ENCODE data around the gene ULK4. TPM values are rescaled to one million over a fixed set of nuclear protein-coding genes. Genes with fewer than 3 reads are reported as not detected.

The ULK4 gene
- total RNA-seq, 1 experiment from 2014 or later: 6.3 TPM

DNA sequence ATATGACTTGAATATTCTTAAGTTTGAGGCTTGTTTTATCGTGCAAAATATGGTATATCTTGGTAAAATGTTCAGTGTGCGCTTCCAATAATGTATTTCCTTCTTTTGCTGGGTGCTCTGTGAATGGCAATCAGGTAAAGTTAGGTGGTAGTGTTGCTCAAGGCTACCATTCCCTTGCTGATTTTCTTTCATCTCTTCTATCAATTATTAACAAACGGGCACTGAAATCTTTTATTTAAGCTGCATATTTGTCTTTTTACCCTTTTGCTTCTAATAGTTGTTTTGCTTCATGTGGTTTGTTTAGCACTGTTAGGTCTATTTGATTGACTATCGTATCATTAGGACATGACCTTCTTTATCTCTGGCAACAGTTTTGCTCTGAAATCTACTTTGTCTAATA lies 520.3 kb downstream of the ULK4 start (continued):
- TF ChIP-seq, protein P1, sequence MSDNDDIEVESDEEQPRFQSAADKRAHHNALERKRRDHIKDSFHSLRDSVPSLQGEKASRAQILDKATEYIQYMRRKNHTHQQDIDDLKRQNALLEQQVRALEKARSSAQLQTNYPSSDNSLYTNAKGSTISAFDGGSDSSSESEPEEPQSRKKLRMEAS (IDR thresholded peaks at IDR 0.05): no peak
- TF ChIP-seq CBX3 (IDR thresholded peaks at IDR 0.05; ENCODE audit: low read depth) (no peak), ELF1 (IDR thresholded peaks at IDR 0.05; ENCODE audit: borderline replicate concordance, low read depth) (no peak), YY1 (IDR thresholded peaks at IDR 0.05; ENCODE audit: extremely low read depth, insufficient replicate concordance, low read depth, low read length) (no peak), TCF7L2 (IDR thresholded peaks at IDR 0.05; ENCODE audit: borderline replicate concordance, extremely low read depth, insufficient read depth, insufficient read length) (no peak), SIN3A (IDR thresholded peaks at IDR 0.05; ENCODE audit: low read depth) (no peak), ZNF274 (IDR thresholded peaks at IDR 0.05; ENCODE audit: low read depth, low read length) (no peak)

DNA sequence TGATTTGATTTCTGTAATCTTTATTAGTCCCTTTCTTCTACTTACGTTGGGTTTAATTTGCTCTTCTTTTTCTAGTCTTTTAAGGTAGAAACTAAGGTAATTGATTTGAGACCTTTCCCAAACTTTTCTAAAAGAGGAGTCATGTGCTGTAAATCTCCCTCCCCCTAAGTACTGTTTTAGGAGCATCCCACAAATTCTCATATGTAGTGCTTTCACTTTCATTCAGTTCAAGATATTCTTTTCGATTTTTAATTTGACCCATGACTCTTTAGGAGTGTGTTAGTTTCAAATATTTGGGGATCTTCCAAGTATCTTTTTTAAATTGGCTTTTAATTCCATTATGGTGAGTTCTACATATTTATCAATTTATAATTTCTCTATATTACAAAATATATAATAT lies 520.8 kb downstream of the ULK4 start:
- BruUV-seq (replicated peaks): no TSS peak
- RAD21 ChIA-PET (ENCODE audit: low non-redundant PET in 1 of 2, low total read pairs in 2 of 2, uncharacterized antibody in 2 of 2, unreplicated experiment in 2 of 2): no interaction called here
- POLR2A ChIA-PET: no interaction called here
- Histone ChIP-seq H3K4me3 (replicated peaks in 1 of 2; ENCODE audit: low read depth in 1 of 2, low read length in 2 of 2) (no peak overlapping the region), H3K9me2 (ENCODE audit: insufficient read depth) (no peaks in the 10 kb centered on the region), H3K27me3 (ENCODE audit: insufficient read depth, low read length) (no peaks in the 10 kb centered on the region), H3K9ac (ENCODE audit: low read length) (no peak overlapping the region), H3K79me2 (ENCODE audit: insufficient read depth, low read length) (no peaks in the 10 kb centered on the region), H4K20me1 (ENCODE audit: insufficient read depth) (no peaks in the 10 kb centered on the region), H3K4me1 (ENCODE audit: control insufficient read depth in 1 of 2, insufficient read depth in 2 of 2, low read length in 2 of 2) (no peaks in the 10 kb centered on the region), H3K9me3 (ENCODE audit: control insufficient read depth in 1 of 2, insufficient read depth in 1 of 2, low read depth in 1 of 2, low read length in 2 of 2) (no peaks in the 10 kb centered on the region), H3K4me2 (ENCODE audit: low read length) (no peak overlapping the region), H3K27ac (ENCODE audit: low read depth, low read length) (no peak overlapping the region), H3K36me3 (ENCODE audit: control insufficient read depth in 1 of 2, insufficient read depth in 2 of 2, low read length in 2 of 2) (no peaks in the 10 kb centered on the region), H2AFZ (ENCODE audit: low read depth, low read length, poor library complexity, severe bottlenecking) (no peak overlapping the region)
- intact Hi-C loops (cut with micrococcal nuclease): no loop called here
- TF ChIP-seq POLR2AphosphoS5 (IDR thresholded peaks at IDR 0.05; ENCODE audit: low read depth, low read length): no peak
- TF ChIP-seq, protein P2, sequence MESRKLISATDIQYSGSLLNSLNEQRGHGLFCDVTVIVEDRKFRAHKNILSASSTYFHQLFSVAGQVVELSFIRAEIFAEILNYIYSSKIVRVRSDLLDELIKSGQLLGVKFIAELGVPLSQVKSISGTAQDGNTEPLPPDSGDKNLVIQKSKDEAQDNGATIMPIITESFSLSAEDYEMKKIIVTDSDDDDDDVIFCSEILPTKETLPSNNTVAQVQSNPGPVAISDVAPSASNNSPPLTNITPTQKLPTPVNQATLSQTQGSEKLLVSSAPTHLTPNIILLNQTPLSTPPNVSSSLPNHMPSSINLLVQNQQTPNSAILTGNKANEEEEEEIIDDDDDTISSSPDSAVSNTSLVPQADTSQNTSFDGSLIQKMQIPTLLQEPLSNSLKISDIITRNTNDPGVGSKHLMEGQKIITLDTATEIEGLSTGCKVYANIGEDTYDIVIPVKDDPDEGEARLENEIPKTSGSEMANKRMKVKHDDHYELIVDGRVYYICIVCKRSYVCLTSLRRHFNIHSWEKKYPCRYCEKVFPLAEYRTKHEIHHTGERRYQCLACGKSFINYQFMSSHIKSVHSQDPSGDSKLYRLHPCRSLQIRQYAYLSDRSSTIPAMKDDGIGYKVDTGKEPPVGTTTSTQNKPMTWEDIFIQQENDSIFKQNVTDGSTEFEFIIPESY (IDR thresholded peaks at IDR 0.05; ENCODE audit: extremely low read depth, insufficient replicate concordance, low read length): no peak
- no peak for TF ChIP-seq ELF1 (IDR thresholded peaks at IDR 0.05; ENCODE audit: borderline replicate concordance, low read depth)
- TF ChIP-seq EGR1 (IDR thresholded peaks at IDR 0.05; ENCODE audit: low read depth): no peak
- TF ChIP-seq SP1 (IDR thresholded peaks at IDR 0.05; ENCODE audit: low read depth): no peak
- DNase-seq (ENCODE audit: low read depth, low spot score) (no peak), ATAC-seq (no peak)
- CTCF ChIA-PET: interaction anchor here (1.1 kb wide), 1 partner anchor 10 kb away, joined by 3 read pairs; no protein-coding TSS in a partner anchor
